D341Med (cell line): ENCODE results near the gene PHTF2.
"Not testable (repeated sequence)": the region's sequence is repeated elsewhere in the genome, so short reads cannot be mapped to it uniquely, and the experiment has no call there.

Source experiments
- DNase-seq: peaks from one replicate; pipeline ENCODE4 v3.0.0; 2012; ENCODE audit warnings: low spot score

The PHTF2 gene

GRCh38 chr7:77798394-77799077 lies at the start of gene PHTF2, which contains the start of gene TMEM60:
PHTF2 (plus strand) TSS chr7:77798773.
TMEM60 (minus strand) TSS chr7:77798434; CDS start chr7:77794373, 4,061 bp downstream.
- DNase-seq, result peak; percentile 96

- DNase-seq, result no peak
These were observed 46.6 kb upstream of the PHTF2 start for GRCh38 chr7:77752016-77752415.

GRCh38 chr7:77753173-77753572 lies 45.4 kb upstream of the PHTF2 start:
- no peak for DNase-seq

GRCh38 chr7:77757589-77757988 lies 41.0 kb upstream of the PHTF2 start:
- DNase-seq, result no peak

DNA sequence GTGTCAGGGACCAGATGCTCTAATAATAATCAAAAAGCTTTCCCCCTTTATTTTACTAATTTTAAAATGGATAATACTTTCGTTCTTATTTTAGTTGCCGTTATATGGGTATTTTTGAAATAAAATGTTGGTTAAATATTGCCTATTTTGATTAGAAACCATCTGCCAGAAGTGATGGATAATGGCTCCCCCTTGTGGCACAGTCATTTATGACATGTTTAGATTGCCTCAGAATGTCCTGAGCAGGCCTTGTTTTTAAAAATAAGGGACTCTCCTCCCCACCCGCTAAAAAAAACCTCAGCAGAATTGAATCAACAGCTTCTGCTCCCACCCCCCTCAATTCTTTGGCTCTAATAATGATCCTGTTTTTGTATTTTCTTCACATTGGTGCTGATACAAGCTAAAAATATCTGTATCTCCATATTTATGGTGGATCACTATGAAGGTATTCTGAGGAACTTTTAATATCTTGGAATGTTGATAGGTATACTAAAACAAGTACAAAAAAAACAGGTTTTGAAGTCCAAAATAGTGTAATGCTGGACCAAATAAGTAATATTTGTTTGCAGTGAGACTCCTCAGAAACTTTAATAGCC lies 39.2 kb upstream of the PHTF2 start:
- DNase-seq, result peak; percentile 45

DNA sequence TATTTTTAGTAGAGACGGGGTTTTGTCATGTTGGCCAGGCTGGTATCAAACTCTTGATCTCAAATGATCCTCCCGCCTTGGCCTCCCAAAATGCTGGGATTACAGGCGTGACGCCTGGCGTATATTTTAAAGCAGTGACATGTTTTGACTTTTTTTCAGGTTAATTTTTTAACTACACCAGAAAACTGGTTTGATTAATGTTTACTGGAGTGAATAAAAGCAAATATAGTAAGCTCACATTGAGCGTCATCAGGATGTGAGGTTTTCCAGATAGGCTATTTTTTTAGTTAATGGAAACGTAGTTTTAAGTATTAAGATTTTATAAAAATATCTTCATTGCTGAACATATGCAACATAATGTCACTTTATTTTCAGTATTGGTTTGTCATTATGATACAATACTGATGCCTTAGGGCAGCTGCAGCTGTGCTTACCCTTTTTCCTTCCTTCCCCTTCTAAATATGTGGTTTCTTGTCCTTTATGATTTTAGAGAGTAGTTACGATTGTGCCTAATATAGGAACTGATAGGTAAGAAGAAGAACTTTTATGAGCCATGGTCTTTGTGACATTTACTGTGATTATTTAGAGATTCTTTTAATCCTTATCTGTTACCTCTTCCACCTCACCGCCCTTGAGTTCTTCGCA lies 37.6 kb upstream of the PHTF2 start:
- no peak for DNase-seq

GRCh38 chr7:77765481-77765880 lies 33.1 kb upstream of the PHTF2 start:
- DNase-seq, result no peak

DNA sequence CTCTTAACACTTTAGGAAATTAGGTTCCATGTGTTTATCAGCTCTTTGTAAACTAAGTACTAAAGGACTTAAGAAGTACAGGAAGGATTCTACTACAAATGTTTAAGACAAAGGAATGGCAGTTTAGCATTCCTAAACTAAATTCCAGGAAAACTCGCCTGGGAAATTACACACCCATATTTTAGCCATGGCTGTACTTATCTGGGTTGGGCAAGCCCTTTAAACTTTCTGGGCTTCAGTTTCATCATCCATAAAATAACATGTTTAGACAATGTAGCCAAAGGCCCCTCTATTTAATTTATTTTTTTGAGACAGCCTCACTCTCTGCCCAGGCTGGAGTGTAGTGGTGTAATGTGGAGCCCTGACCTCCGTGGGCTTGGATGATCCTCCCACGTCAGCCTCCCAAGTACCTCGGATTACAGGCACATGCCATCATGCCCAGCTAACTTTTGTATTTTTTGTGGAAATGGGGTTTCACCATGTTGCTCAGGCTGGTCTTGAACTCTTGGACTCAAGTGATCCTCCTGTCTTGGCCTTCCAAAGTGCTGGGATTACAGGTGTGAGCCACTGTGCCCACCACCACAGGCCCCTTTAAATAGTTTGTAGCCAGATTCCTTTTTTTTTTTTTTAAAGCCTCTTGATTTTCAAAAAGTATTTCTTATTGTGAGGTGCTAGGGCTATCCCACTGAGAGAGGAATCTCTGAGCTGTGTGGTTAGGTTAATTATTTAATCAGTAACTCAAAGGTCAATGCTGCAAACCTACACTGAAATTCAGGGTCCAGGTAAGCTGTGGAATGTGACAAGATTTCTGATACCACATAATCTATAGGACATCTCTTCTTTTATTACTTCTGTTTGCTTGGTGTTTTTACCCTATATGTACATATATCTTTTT lies 32.4 kb upstream of the PHTF2 start:
- DNase-seq, result no peak

DNA sequence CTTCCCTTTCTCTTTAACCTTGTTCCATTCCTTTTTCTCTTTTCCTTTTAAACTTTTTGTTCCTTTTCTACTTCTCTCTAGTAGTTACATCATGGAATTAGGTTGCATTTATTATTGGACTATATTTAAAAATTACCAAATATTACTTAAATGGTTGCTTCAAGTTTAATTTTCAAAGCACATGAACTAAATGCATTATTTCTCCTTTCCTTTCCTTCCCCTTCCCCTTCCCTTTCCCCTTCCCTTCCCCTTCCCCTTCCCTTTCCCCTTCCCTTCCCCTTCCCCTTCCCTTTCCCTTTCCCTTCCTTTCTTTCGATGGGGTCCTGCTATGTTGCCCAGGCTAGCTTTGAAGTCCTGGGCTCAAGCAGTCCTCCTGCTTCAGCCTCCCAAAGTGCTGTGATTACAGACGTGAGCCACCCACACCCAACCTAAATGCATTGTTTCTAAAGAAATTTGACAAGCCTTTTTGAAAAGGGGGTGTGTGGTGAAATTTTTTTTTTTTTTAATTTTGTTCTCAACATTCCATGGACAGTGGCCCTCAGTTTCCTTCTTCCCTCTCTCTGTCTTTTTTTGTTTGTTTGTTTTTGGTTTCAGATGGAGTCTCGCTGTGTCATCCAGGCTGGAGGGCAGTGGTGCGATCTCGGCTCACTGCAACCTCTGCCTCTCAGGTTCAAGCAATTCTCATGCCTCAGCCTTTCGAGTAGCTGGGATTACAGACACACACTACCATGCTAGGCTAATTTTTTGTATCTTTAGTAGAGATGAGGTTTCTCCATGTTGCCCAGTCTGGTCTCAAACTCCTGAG lies 31.6 kb upstream of the PHTF2 start:
- DNase-seq, result no peak

- no peak for DNase-seq
These were observed 28.3 kb upstream of the PHTF2 start for GRCh38 chr7:77770316-77770715.

GRCh38 chr7:77771901-77772300 lies 26.7 kb upstream of the PHTF2 start:
- no peak for DNase-seq

GRCh38 chr7:77778535-77778934 lies 20.0 kb upstream of the PHTF2 start:
- DNase-seq, result no peak

DNA sequence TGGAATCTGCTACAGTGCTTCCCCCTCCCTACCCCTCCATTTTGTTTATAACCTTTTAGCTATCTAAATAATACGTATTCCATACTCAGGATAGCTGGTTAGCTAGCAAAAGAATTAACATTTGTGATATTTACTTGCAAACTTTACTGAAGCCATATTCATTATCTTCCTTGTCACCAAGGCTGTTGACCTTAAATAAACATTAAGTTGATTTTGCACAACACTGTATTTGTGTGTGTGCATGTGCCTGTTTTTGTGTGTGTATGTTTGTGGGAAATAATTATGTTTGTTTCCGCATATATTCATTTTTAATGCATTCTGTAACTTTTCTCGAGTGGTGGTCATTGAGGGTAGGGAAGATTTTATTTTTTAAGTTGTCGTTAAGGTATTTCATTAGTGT lies 16.2 kb upstream of the PHTF2 start:
- DNase-seq, result no peak

- DNase-seq, result no peak
These were observed 15.5 kb upstream of the PHTF2 start for GRCh38 chr7:77783111-77783510.

DNA sequence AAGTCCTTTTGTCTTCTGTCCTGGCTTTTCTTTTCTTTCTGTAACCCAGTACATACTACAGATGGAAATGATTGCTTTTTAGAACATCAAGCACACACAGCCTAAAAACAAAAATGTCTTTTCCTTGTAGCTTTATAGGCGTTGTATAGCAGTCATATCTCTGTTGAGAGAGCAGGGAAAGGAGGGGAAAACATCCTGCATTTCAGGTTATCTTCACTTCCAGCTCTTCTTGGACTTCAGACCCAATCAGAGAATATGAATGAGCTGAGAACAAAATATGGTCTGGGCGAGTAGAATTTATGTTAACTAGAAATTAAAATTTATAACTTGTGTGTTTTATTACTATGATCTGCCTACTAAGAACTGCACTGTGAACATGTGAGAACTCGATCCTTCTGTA lies 15.0 kb upstream of the PHTF2 start:
- no peak for DNase-seq

GRCh38 chr7:77784426-77784825 lies 14.1 kb upstream of the PHTF2 start:
- DNase-seq, result not testable (repeated sequence)

- DNase-seq, result no peak
These were observed 12.6 kb upstream of the PHTF2 start for GRCh38 chr7:77786018-77786417.

DNA sequence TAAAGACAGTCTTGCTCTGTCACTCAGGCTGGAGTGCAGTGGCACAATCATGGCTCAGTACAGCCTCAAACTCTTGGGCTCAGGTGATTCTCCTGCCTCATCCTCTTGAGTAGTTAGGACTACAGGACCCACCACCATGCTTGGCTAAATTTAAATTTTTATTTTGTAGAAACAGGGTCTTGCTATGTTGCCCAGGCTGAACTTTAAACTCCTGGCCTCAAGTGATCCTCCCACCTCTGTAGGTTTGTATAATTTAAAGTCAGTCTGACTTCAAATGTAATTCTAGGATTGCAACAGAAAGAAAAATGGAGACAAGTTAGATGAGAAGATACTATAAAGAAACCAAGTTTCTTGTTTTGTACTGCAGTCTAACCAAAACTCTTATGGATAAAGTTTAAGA lies 11.8 kb upstream of the PHTF2 start:
- no peak for DNase-seq

DNA sequence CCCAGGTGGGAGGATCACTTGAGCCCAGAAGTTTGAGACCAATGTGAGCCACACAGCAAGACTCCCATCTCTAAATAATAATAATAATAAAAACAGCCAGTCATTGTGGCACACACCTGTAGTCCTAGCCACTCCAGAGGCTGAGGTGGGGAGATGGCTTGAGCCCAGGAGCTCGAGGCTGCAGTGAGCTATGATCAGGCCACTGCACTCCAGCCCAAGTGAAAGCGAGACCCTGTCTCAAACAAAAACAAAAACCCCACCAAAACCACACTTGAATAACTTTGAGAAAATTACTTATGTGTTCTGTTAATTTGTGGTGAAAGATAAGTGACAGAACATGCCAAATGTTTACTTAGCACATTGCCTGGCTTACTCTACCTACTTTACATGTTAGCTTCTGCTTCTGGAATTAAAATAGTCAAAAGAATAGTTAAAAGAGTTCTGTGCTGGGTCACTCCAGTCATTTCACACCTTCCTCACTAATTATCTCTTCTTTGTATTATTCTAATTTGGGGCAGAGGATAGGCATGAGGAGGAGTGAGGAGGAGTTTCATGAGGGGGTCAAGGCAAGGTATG lies 10.2 kb upstream of the PHTF2 start:
- no peak for DNase-seq

DNA sequence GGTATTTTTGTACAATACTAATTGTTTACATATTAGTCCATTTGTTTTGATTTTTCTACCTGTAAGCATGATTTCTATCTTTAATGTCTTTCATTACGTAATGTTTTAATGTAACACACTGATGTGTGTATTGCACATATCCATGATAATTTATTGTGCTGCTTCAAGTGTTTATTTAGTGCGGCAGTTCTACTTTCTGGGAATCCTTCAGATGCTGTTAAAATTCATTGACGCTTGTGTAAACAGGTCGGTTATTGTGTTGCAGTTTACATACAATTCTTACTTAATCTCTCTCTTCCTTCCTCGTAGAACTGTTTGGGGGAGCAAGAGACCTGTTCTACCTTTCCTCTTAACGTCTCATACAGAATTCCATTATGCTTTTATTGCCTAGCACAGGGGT lies 7.2 kb upstream of the PHTF2 start:
- DNase-seq, result no peak

DNA sequence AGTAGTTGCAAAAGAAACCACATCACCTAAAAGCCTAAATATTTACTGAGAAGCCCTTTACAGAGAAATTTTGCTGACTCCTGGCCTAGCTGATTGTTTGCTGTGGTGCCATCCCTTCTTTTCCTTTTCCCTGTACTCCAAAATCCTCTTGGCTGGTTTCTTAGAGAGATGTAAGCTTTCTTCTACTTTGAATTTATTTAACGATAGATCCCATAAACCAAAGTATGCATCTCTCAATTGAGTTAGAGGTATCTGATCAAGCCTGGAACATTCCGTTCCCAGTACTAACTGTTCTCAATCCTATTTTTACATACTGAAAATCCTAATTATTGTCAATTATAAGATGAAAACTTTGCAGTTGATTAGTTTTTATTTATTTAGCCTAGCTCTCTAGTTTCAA lies 6.6 kb upstream of the PHTF2 start:
- DNase-seq, result no peak
